CMK (cell line): ENCODE measurements around the gene PVALB.

Experiments used
- DNase-seq: peaks from one replicate; pipeline ENCODE4 v3.0.0-alpha.2; 2010; ENCODE audit warnings: low read depth

PVALB gene

DNA sequence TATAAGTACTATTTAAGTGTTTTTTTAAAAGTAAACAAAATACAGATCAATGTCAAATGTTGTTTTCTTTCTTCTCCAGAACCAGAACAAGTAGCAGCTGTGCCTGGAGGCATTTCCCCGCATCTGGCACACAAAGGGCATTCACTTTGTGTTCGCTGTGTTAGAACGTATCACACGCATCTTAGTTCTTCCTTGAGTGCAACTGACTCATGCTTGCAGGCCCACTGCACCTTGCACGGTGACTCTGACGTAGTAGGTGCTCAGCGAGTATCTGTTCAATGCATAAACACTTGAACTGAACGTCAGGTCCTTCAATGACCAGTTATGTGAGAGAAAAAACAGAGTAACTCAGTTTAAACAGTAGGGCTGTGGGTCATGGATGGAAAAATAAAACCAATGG, 44.4 kb downstream of the PVALB start:
- no peak for DNase-seq

GRCh38 chr22:36771356-36772063, 45.3 kb downstream of the PVALB start:
- no peak for DNase-seq

- DNase-seq: peak; percentile 34
Measured at GRCh38 chr22:36770513-36771231, 46.2 kb downstream of the PVALB start.

DNA sequence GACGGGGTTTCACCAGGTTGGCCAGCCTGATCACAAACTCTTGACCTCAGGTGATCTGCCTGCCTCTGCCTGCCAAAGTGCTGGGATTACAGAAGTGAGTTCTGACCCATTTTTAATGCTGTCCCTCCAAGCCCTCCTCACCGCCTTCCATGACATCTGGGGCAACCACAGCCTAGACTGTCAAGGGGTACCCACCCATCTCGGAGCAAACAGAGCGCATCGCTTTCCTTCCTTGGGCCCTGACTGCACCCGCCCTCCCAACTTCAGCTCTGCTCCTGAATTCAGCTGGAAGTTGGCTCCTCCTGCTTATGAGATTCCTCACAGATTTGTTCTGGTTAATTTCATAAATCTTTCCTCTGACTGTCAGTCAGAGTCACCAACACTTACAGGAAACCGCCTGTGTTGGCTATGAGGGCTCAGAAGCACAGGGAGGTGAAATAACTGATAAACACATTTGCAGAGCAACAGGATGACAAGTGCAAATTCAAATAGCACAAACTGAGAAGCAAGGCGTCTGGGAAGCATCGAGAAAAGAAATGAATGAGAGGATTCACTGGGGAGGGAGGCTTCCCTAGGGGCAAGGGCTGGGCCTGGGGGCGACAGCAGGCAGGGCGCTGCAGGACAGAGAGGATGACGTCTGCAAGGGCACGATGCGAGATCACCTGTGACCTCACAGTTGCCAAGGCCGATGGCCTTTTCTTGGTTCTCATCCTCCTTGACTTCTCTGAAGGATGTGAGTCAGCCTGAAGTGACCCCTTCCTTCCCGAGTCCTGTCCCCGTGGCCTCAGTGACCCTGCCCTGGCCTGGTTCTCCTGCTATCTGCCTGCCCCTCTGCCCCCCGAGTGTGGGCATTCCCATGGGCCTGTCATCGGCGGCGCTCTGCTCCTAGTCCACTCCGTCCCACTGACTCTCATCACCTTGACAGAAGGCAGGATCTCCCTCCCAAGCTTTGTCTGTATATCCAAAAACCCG, 47.0 kb downstream of the PVALB start:
- DNase-seq: no peak

DNA sequence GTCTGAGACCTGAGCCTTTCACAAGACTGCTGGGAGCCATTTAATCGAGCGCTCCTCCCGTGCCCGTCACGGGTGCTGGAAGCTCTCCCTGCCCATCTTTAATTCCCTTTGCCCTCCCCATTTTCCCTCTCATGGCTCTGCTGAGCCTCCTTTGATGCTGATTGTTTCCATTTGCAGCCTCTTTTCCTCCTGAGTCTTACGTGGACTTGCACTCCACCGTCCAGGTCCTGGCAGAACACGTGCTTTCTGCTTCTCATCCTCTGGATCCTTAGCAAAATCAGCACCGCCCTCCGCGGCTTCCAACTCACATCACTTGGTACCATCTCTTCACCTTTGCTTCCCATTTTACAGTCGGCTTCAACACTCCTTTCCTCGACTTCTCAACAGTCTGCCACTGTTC, 48.2 kb downstream of the PVALB start:
- DNase-seq: no peak

- no peak for DNase-seq
Measured at GRCh38 chr22:36768141-36768540, 48.7 kb downstream of the PVALB start.

DNA sequence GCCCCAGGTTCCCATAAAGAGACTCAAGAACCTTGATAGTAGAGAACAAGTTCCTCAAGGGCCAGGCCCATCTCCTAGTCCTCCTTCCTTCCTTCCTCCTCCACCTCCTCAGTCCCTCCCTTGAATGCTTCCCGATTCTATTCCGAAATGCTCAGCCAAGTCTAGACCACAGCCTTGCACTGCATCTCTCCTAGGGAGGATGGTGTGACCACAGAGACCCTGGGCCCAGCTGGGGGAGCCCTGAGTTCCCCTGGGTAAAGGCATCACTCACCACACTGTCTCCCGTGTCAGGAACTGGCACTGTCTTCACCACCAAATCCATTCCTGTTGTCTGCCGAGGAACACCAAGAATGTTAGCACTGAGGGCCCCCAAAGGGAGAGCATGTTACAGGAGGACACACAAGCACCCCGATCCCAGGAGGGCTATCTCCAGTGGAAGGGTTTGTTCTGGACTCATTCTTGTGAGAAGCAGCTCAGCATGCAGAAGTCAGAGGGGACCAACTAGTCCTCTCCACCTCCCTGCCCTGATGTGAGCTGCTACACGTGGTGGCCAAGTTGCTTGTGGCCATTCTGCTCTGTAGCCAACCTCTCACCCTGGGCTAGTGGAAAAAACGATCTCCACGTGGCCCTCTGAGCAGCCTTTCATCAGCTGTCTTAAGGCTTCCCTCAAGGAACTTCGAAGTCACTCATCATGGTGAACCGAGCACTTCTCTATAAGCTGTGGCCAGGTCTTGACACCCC, 49.6 kb downstream of the PVALB start:
- no peak for DNase-seq

DNA sequence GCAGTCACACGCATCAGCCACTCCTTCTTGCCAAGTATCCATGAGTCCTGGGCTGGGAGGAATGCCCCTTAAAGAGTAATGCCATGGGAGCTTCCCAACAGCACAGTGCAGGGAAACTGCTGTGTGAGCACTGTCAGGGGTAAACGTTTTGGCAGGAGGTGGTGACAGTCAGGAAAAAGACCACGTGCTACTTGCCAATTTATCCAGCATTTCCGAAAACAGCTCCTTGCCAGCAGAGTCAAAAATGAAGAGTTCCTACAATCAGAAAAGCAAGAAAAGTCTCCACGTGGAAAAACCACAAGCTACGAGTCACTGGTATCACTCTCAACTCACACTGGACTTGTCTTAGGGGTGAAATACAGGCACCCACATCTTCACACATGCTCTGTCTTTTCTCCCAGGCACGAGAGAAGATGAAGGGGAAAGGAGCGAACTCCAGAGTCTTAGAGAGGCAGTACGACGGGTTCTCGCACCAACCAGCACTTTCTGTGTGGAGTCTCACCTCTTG, 50.8 kb downstream of the PVALB start:
- DNase-seq: no peak

GRCh38 chr22:36765131-36765942, 51.5 kb downstream of the PVALB start:
- no peak for DNase-seq

- DNase-seq: no peak
Measured at GRCh38 chr22:36764641-36765040, 52.2 kb downstream of the PVALB start.

DNA sequence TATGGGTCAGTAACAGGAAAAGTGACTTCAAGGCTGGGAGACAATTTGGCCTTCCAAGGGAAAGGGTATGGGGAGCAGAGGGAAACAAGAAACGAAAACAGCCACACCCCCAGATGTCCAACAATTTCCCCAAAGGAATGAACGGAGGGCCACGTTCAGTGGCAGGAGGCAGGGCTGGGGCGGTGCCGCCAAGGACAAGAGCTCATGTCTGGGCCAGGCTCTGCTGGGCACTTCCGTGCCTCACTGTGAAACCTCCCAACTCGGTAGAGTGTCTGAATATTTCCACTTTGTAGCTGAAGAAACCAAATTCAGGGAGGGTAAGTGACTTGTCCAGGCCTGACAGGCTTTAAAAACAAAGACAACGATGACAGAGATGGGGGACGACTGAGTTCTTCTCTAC, 52.8 kb downstream of the PVALB start:
- DNase-seq: no peak

DNA sequence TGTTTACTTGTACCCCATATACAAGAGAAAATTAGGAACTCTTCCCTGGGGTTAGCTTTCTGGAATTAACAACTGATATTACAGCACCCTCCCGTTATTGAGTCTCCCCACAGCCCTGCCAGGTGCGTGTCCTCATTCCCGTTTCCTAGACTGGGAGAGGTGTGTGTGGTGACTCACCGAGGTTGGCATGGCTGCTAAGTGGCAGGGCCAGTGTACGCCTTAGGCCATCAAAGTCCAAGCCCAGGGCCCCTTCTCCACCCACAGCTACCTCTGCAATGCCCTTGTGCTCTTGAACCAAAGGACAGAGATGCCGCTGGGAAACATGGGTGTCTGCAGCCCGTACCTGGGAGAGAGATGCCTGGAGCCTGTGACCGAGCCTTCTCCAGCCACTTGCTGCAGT, 53.3 kb downstream of the PVALB start:
- no peak for DNase-seq

DNA sequence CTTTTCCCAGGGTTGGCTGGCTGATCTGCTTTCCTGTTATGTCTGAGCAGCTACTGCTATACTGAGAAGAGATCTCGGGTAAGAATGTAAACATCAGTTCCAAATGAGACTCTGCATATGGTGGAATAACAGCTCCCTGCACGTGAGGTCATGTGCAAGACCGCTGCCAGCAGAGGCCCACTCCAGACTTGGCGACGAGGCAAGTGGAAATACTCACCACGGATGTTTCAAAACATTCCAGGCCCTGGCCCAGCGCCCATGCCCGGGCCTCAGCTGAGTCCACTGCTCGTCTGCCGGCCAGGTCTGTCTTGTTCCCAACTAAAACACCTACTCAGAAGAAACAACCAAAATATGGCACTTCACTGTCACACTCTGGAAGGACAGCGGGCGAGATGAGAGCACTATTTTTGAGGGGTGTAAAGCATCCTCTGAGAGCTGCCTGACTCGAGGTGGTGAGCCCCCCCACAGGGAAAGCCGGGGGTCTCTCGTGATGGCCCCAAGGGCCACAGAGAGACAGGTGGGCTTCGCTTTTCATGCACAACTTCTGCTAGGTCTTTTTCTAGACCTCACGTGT, 54.1 kb downstream of the PVALB start:
- DNase-seq: no peak

- DNase-seq: no peak
Measured at GRCh38 chr22:36761553-36762240, 55.1 kb downstream of the PVALB start.

- no peak for DNase-seq
Measured at GRCh38 chr22:36760786-36761185, 56.0 kb downstream of the PVALB start.

DNA sequence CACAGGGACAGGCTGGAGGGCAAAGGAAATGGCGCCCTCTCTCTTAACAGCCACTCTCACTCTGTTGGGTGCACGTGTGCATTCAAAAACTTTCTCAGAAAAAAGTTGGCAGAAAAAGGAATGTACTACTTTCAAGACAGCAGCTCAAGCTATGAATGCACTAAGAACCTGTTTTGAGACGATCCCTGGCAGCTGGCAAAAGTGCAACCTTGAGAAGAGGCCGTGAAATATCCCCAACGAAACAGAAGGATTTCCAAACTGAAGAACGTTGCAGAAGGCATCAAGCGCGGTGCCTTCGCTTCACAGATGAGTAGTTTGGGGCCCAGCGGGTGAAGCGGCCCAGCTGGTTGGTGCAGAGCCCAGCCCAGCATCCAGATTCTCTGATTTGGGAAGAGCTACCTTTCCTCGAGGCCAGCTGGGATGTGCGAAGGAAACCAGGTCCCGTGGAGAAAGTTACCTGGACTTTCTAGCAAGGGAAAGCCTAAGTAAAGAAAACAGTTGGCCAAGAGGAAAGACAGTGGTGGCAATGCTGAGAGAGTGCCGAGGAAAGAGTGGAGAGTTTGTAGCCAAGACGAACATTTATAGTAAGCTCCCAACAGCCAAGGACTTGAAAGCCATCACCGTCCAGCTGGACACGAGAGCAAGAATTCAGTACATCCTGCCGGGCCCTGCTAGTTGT, 57.2 kb downstream of the PVALB start:
- DNase-seq: no peak

DNA sequence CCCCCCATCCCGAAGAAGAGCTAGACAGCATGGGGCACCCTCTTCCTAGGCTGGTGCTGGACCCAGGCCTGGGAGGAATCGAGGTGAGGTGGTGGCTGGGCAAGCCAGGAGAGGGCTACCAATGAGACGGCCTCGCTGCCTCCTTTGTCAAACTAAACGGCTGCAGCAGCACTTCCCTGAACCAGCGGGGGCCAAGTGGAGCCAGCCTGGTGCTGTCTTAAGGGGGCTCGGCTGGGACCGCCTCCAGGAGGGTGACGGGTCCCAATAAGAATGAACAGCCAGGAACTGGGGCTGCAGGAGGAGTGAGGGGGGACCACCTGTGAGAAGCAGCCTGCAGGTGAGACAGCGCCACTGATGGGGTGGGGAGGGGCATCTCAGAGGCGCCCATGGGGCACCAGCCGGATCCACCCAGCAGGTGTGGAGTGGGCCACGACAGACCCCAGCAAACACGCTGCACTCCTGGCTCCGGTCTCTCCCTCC, 58.0 kb downstream of the PVALB start:
- DNase-seq: no peak

- peak; percentile 62 for DNase-seq
Measured at GRCh38 chr22:36757668-36758211, 59.1 kb downstream of the PVALB start.
